HEK293 (cell line): ENCODE results near the gene APOL2.

ENCODE experiments used
- CTCF ChIA-PET: fragments of 350-600 bp; formaldehyde crosslinking; extraction: SDS; loops from one replicate; lab custom pipeline; 2021; ENCODE audit warnings: antibody characterized with exemption; lab: Yijun Ruan, JAX
- POLR2A ChIA-PET: fragments of 300-600 bp; formaldehyde crosslinking; extraction: SDS; loops from one replicate; lab custom pipeline; 2020; ENCODE audit warnings: antibody characterized with exemption, inconsistent platforms; lab: Yijun Ruan, JAX
- H3K27ac ChIP-seq: fragments of 200-500 bp; sonication (Bioruptor generic); 2 replicates; pipeline ENCODE4 v1.5.1; 2014; ENCODE audit warnings: low read depth, low read length, control low read depth, inconsistent platforms; ENCODE audit errors: extremely low read depth
- H3K36me3 ChIP-seq, 2 experiments: fragments of 200-500 bp in 1 of 2; sonication (Bioruptor generic) in 1 of 2; 1 replicate in 1 of 2; 2 replicates in 1 of 2; pipeline ENCODE4 v1.5.1; 2014 to 2017; ENCODE audit warnings: inconsistent platforms in 2 of 2, low read length in 2 of 2; ENCODE audit not compliant: control insufficient read depth in 2 of 2, insufficient read depth in 1 of 2
- H3K4me1 ChIP-seq: fragments of 200-500 bp; sonication (Bioruptor generic); 2 replicates; pipeline ENCODE4 v1.5.1; 2014; ENCODE audit warnings: mild to moderate bottlenecking, low read length, inconsistent platforms; ENCODE audit not compliant: control insufficient read depth, insufficient read depth
- H3K4me3 ChIP-seq: 2 replicates; pipeline ENCODE4 v1.5.1; 2011; ENCODE audit warnings: low read depth, mild to moderate bottlenecking, control low read depth, low read length, moderate library complexity
- H3K9me3 ChIP-seq: fragments of 200-500 bp; sonication (Bioruptor generic); 2 replicates; pipeline ENCODE4 v1.5.1; 2014; ENCODE audit warnings: low read depth, low read length, inconsistent platforms; ENCODE audit not compliant: control insufficient read depth, insufficient read depth
- HOXA7 ChIP-seq: sonication (generic); formaldehyde crosslinking; IDR thresholded peaks from 2 replicates; pipeline ENCODE4 v1.8.1; 2022; ENCODE audit warnings: missing genetic modification reagents, borderline replicate concordance
- KLF8 ChIP-seq: fragments of 450-650 bp; formaldehyde crosslinking; IDR thresholded peaks from 2 replicates; pipeline ENCODE4 v1.5.1; 2016; ENCODE audit warnings: missing biosample characterization, missing genetic modification characterization
- PRDM10 ChIP-seq: fragments of 450-650 bp; formaldehyde crosslinking; IDR thresholded peaks from 2 replicates; pipeline ENCODE4 v1.5.1; 2016; ENCODE audit warnings: missing biosample characterization, missing genetic modification characterization
- SCRT2 ChIP-seq: fragments of 450-650 bp; formaldehyde crosslinking; IDR thresholded peaks from 2 replicates; pipeline ENCODE4 v1.5.1; 2016; ENCODE audit warnings: missing biosample characterization, missing genetic modification characterization
- ZFP41 ChIP-seq: fragments of 450-650 bp; formaldehyde crosslinking; IDR thresholded peaks from 2 replicates; pipeline ENCODE4 v1.5.1; 2016; ENCODE audit warnings: missing biosample characterization, missing genetic modification characterization, borderline replicate concordance
- ZFP69B ChIP-seq: fragments of 450-650 bp; formaldehyde crosslinking; IDR thresholded peaks from 2 replicates; pipeline ENCODE4 v1.5.1; 2016; ENCODE audit warnings: missing biosample characterization, missing genetic modification characterization
- ZNF138 ChIP-seq: fragments of 450-650 bp; formaldehyde crosslinking; IDR thresholded peaks from 2 replicates; pipeline ENCODE4 v1.5.1; 2016; ENCODE audit warnings: missing biosample characterization, missing genetic modification characterization, borderline replicate concordance
- ZNF140 ChIP-seq: fragments of 450-650 bp; formaldehyde crosslinking; IDR thresholded peaks from 2 replicates; pipeline ENCODE4 v1.5.1; 2016; ENCODE audit warnings: missing biosample characterization, missing genetic modification characterization
- ZNF2 ChIP-seq: fragments of 450-650 bp; formaldehyde crosslinking; IDR thresholded peaks from 2 replicates; pipeline ENCODE4 v1.5.1; 2016; ENCODE audit warnings: missing biosample characterization, missing genetic modification characterization
- ZNF214 ChIP-seq: fragments of 450-650 bp; formaldehyde crosslinking; IDR thresholded peaks from 2 replicates; pipeline ENCODE4 v1.5.1; 2017; ENCODE audit warnings: missing biosample characterization, mild to moderate bottlenecking, missing genetic modification characterization, borderline replicate concordance
- ZNF280C ChIP-seq: fragments of 450-650 bp; formaldehyde crosslinking; IDR thresholded peaks from 2 replicates; pipeline ENCODE4 v1.5.1; 2016; ENCODE audit warnings: missing biosample characterization, missing genetic modification characterization
- ZNF324 ChIP-seq: fragments of 450-650 bp; formaldehyde crosslinking; IDR thresholded peaks from 2 replicates; pipeline ENCODE4 v1.5.1; 2016; ENCODE audit warnings: missing biosample characterization, missing genetic modification characterization
- ZNF513 ChIP-seq: fragments of 450-650 bp; IDR thresholded peaks from 2 replicates; pipeline ENCODE4 v1.5.1; 2018; ENCODE audit warnings: missing biosample characterization, missing genetic modification characterization
- ZNF514 ChIP-seq: fragments of 450-650 bp; formaldehyde crosslinking; IDR thresholded peaks from 2 replicates; pipeline ENCODE4 v1.5.1; 2016; ENCODE audit warnings: missing biosample characterization, missing genetic modification characterization
- ZNF623 ChIP-seq: fragments of 450-650 bp; formaldehyde crosslinking; IDR thresholded peaks from 2 replicates; pipeline ENCODE4 v1.5.1; 2016; ENCODE audit warnings: missing biosample characterization, missing genetic modification characterization
- ZNF670 ChIP-seq: fragments of 450-650 bp; formaldehyde crosslinking; IDR thresholded peaks from 2 replicates; pipeline ENCODE4 v1.5.1; 2016; ENCODE audit warnings: missing biosample characterization, missing genetic modification characterization, low read depth
- ZNF792 ChIP-seq: fragments of 450-650 bp; formaldehyde crosslinking; IDR thresholded peaks from 2 replicates; pipeline ENCODE4 v1.5.1; 2016; ENCODE audit warnings: missing biosample characterization, missing genetic modification characterization
- ZNF843 ChIP-seq: fragments of 450-650 bp; formaldehyde crosslinking; IDR thresholded peaks from 2 replicates; pipeline ENCODE4 v1.5.1; 2016; ENCODE audit warnings: missing biosample characterization, missing genetic modification characterization
- ZSCAN18 ChIP-seq: fragments of 450-650 bp; formaldehyde crosslinking; IDR thresholded peaks from 2 replicates; pipeline ENCODE4 v1.5.1; 2016; ENCODE audit warnings: missing biosample characterization, missing genetic modification characterization
- ZSCAN5A ChIP-seq: fragments of 450-650 bp; formaldehyde crosslinking; IDR thresholded peaks from 2 replicates; pipeline ENCODE4 v1.5.1; 2016; ENCODE audit warnings: missing biosample characterization, missing genetic modification characterization
- ZXDB ChIP-seq: fragments of 450-650 bp; formaldehyde crosslinking; IDR thresholded peaks from 2 replicates; pipeline ENCODE4 v1.5.1; 2016; ENCODE audit warnings: missing biosample characterization, missing genetic modification characterization

The APOL2 gene

GRCh38 chr22:36193577-36193976, 45.8 kb downstream of the APOL2 start:
- ChIA-PET POLR2A (interaction anchor here (0.9 kb wide), 1 partner anchor 87 kb away, joined by 6 read pairs; no protein-coding TSS in a partner anchor), CTCF (interaction anchor here (0.5 to 6.9 kb wide), 6 partner anchors 13 to 293 kb away, joined by 3 to 60 read pairs (median 8); partner anchors contain the start of gene APOL2)
- H3K9me3 ChIP-seq, result no peaks in the 10 kb centered on the region
- H3K36me3 ChIP-seq, result no peaks in the 10 kb centered on the region
- no peaks in the 10 kb centered on the region for H3K4me1 ChIP-seq
- TF ChIP-seq KLF8 (tag by site-specific recombination) (no peak), SCRT2 (tag by site-specific recombination) (no peak), ZFP69B (tag by site-specific recombination) (no peak), PRDM10 (tag by site-specific recombination) (no peak), ZNF514 (no peak), ZFP41 (tag by site-specific recombination) (no peak), ZNF138 (tag by site-specific recombination) (no peak), ZSCAN5A (tag by site-specific recombination) (no peak), ZNF843 (no peak), ZNF324 (tag by site-specific recombination) (no peak), HOXA7 (CRISPR knock-in tag) (no peak)
- H3K27ac ChIP-seq, result no peak overlapping the region
- no peak overlapping the region for H3K4me3 ChIP-seq

GRCh38 chr22:36193171-36193570, 46.2 kb downstream of the APOL2 start:
- ChIA-PET POLR2A (interaction anchor here (0.9 kb wide), 1 partner anchor 87 kb away, joined by 6 read pairs; no protein-coding TSS in a partner anchor), CTCF (interaction anchor here (0.5 to 6.9 kb wide), 8 partner anchors 13 to 293 kb away, joined by 3 to 60 read pairs (median 4); partner anchors contain the start of gene APOL2)
- TF ChIP-seq ZNF792 (tag by site-specific recombination), result no peak
- TF ChIP-seq ZXDB, result no peak
- no peak for TF ChIP-seq ZNF623 (tag by site-specific recombination)
- no peak for TF ChIP-seq ZNF670 (tag by site-specific recombination)
- TF ChIP-seq ZNF140 (tag by site-specific recombination), result no peak
- Histone ChIP-seq H3K4me3 (no peak overlapping the region), H3K9me3 (no peaks in the 10 kb centered on the region), H3K4me1 (no peaks in the 10 kb centered on the region), H3K27ac (no peak overlapping the region), H3K36me3 (no peaks in the 10 kb centered on the region)

- Histone ChIP-seq H3K27ac (no peak overlapping the region), H3K36me3 (no peaks in the 10 kb centered on the region), H3K4me1 (no peaks in the 10 kb centered on the region), H3K9me3 (no peaks in the 10 kb centered on the region), H3K4me3 (no peak overlapping the region)
- POLR2A ChIA-PET, result interaction anchor here (0.9 kb wide), 1 partner anchor 88 kb away, joined by 6 read pairs; no protein-coding TSS in a partner anchor
- CTCF ChIA-PET, result interaction anchor here (0.6 to 6.9 kb wide), 9 partner anchors 12 to 842 kb away, joined by 3 to 60 read pairs (median 4); partner anchors contain the start of gene APOL2
- TF ChIP-seq ZNF513 (tag by site-specific recombination) (no peak), ZNF280C (tag by site-specific recombination) (no peak), ZNF2 (no peak), ZNF214 (tag by site-specific recombination) (no peak), ZSCAN18 (tag by site-specific recombination) (no peak)
These were observed 46.8 kb downstream of the APOL2 start for GRCh38 chr22:36192542-36192941.
